SK-N-SH (cell line): Measurements from ENCODE around the gene DDA1. TPM values are rescaled to one million over a fixed set of nuclear protein-coding genes. Genes with fewer than 3 reads are reported as not detected.

Experiments
- CTCF ChIA-PET: fragments of 300-600, 350-600 bp; formaldehyde crosslinking; extraction: SDS; loops from one replicate; lab custom pipeline; 2021; lab: Yijun Ruan, JAX
- POLR2A ChIA-PET: fragments of 350-600 bp; sonication (Branson Sonifier 250); formaldehyde crosslinking; extraction: SDS; loops from one replicate; lab custom pipeline; 2020; ENCODE audit warnings: antibody characterized with exemption, inconsistent platforms; lab: Yijun Ruan, JAX
- DNase-seq: peaks from one replicate; pipeline ENCODE4 v3.0.0; 2012
- H2AFZ ChIP-seq: fragments of 200-600 bp; sonication (generic); 2 replicates; pipeline ENCODE4 v1.8.1; 2016; ENCODE audit warnings: antibody characterized with exemption, mild to moderate bottlenecking, low read depth
- H3F3A ChIP-seq: fragments of 200-600 bp; sonication (generic); replicated peaks from 2 replicates; pipeline ENCODE3; 2016; ENCODE audit warnings: antibody characterized with exemption, mild to moderate bottlenecking; ENCODE audit not compliant: insufficient read depth
- H3K27ac ChIP-seq, 2 experiments: fragments of 200-500 bp in 1 of 2; fragments of 200-600 bp in 1 of 2; sonication (Bioruptor generic) in 1 of 2; sonication (generic), shearing (Covaris generic) in 1 of 2; 2 replicates each; pipeline versions ENCODE4 v1.5.1 to v1.6.1; 2014 to 2016; ENCODE audit warnings: low read depth in 2 of 2, inconsistent platforms in 1 of 2, low read length in 1 of 2, mild to moderate bottlenecking in 1 of 2, mixed read lengths in 1 of 2
- H3K27me3 ChIP-seq: fragments of 200-600 bp; sonication (generic), shearing (Covaris generic); 2 replicates; pipeline ENCODE4 v1.6.1; 2016; ENCODE audit warnings: mixed run types; ENCODE audit not compliant: insufficient read depth
- H3K36me3 ChIP-seq, 2 experiments: fragments of 200-500 bp in 1 of 2; fragments of 200-600 bp in 1 of 2; sonication (Bioruptor generic) in 1 of 2; sonication (generic) in 1 of 2; replicated peaks in 1 of 2; 2 replicates each; pipeline versions ENCODE3 to v1.5.1; 2014 to 2016; ENCODE audit warnings: low read length in 1 of 2, mild to moderate bottlenecking in 1 of 2; ENCODE audit not compliant: insufficient read depth in 2 of 2, control insufficient read depth in 1 of 2
- H3K4me1 ChIP-seq, 2 experiments: fragments of 200-500 bp in 1 of 2; fragments of 200-600 bp in 1 of 2; sonication (Bioruptor generic) in 1 of 2; sonication (generic), shearing (Covaris generic) in 1 of 2; 2 replicates each; pipeline versions ENCODE4 v1.5.1 to v1.6.1; 2014 to 2016; ENCODE audit warnings: low read depth in 1 of 2, low read length in 1 of 2, mixed run types in 1 of 2; ENCODE audit not compliant: insufficient read depth in 2 of 2, control insufficient read depth in 1 of 2
- H3K4me2 ChIP-seq: fragments of 200-600 bp; sonication (generic), shearing (Covaris generic); 2 replicates; pipeline ENCODE4 v1.6.1; 2017; ENCODE audit warnings: mixed run types
- H3K4me3 ChIP-seq, 2 experiments: fragments of 200-500 bp in 1 of 2; fragments of 200-600 bp in 1 of 2; sonication (Bioruptor generic) in 1 of 2; sonication (generic), shearing (Covaris generic) in 1 of 2; 2 replicates each; pipeline versions ENCODE4 v1.5.1 to v1.8.1; 2014 to 2016; ENCODE audit warnings: low read depth in 2 of 2, inconsistent platforms in 1 of 2, low read length in 1 of 2, mild to moderate bottlenecking in 1 of 2, mixed read lengths in 1 of 2, moderate library complexity in 1 of 2
- H3K79me2 ChIP-seq: fragments of 200-600 bp; sonication (generic); 2 replicates; pipeline ENCODE4 v1.8.1; 2017; ENCODE audit warnings: mild to moderate bottlenecking; ENCODE audit not compliant: insufficient read depth
- H3K9ac ChIP-seq: fragments of 200-600 bp; sonication (generic); 2 replicates; pipeline ENCODE4 v1.6.1; 2017; ENCODE audit warnings: mixed run types
- H3K9me2 ChIP-seq: fragments of 200-600 bp; sonication (generic); 2 replicates; pipeline ENCODE4 v1.6.1; 2017; ENCODE audit warnings: mixed run types
- H3K9me3 ChIP-seq: fragments of 200-600 bp; sonication (generic); 2 replicates; pipeline ENCODE4 v1.6.1; 2017; ENCODE audit warnings: mixed run types, mild to moderate bottlenecking, moderate library complexity
- H4K20me1 ChIP-seq: fragments of 200-600 bp; sonication (generic); 2 replicates; pipeline ENCODE4 v1.6.1; 2017; ENCODE audit warnings: mild to moderate bottlenecking, mixed run types; ENCODE audit not compliant: insufficient read depth
- EP300 ChIP-seq, 2 experiments: IDR thresholded peaks; 2 replicates each; pipeline versions ENCODE4 v1.4.0 to v1.6.1; 2012; ENCODE audit warnings: borderline replicate concordance in 1 of 2, low read depth in 1 of 2, low read length in 1 of 2
- FOXM1 ChIP-seq: IDR thresholded peaks from 2 replicates; pipeline ENCODE4 v1.4.0; 2012; ENCODE audit warnings: low read depth, mild to moderate bottlenecking
- MEF2A ChIP-seq: IDR thresholded peaks from 2 replicates; pipeline ENCODE4 v1.4.0; 2012; ENCODE audit warnings: low read depth, borderline replicate concordance
- MXI1 ChIP-seq: IDR thresholded peaks from 2 replicates; pipeline ENCODE4 v1.6.1; 2012; ENCODE audit warnings: mild to moderate bottlenecking, low read depth, low read length, improper control_type of control experiment
- PBX3 ChIP-seq: IDR thresholded peaks from 2 replicates; pipeline ENCODE4; 2012
- SMC3 ChIP-seq: IDR thresholded peaks from 2 replicates; pipeline ENCODE4 v1.6.1; 2012; ENCODE audit warnings: low read depth, low read length, improper control_type of control experiment
- TEAD4 ChIP-seq: IDR thresholded peaks from 2 replicates; pipeline ENCODE4 v1.4.0; 2012; ENCODE audit warnings: mild to moderate bottlenecking, borderline replicate concordance; ENCODE audit not compliant: insufficient read depth
- USF1 ChIP-seq: IDR thresholded peaks from 2 replicates; pipeline ENCODE4 v1.4.0; 2012; ENCODE audit warnings: low read depth, borderline replicate concordance
- WGBS: methylation state at CpG from one replicate; pipeline ENCODE4 v1.1.6; 2017; ENCODE audit warnings: low lambda C conversion rate; 5-methylcytosine and 5-hydroxymethylcytosine counted together
- polyA plus RNA-seq, 3 experiments: library from polyadenylated mRNA; depleted of rRNA; stranded (reverse); fragments of >200 nt; gene quantifications; 2 replicates each; pipeline ENCODE4 v1.2.3, GENCODE V29; 2012
- TF ChIP-seq, protein P1 (sequence below): IDR thresholded peaks from 2 replicates; pipeline ENCODE4 v1.4.0; 2012; ENCODE audit warnings: low read depth
- TF ChIP-seq, protein P2 (sequence below): fragments of 150-350 bp; IDR thresholded peaks from 2 replicates; pipeline ENCODE4 v1.6.1; 2016; ENCODE audit warnings: mild to moderate bottlenecking, low read depth, low read length
- TF ChIP-seq, protein P3 (sequence below): fragments of 200-600 bp; sonication (generic); IDR thresholded peaks from 2 replicates; pipeline ENCODE4 v1.6.1; 2017; ENCODE audit warnings: antibody characterized with exemption, mild to moderate bottlenecking, moderate library complexity

The DDA1 gene
- polyA plus RNA-seq, 1 of the 3 experiments (the other 2 are of a cell fraction), result 135 TPM

GRCh38 chr19:17282488-17283125 lies 26.8 kb upstream of the DDA1 start (continued):
- TF ChIP-seq, protein P1, sequence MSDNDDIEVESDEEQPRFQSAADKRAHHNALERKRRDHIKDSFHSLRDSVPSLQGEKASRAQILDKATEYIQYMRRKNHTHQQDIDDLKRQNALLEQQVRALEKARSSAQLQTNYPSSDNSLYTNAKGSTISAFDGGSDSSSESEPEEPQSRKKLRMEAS, result peak; percentile 91
- TF ChIP-seq SMC3 (peak; percentile 88), TEAD4 (no peak), EP300 (IDR thresholded peaks at IDR 0.05; ENCODE audit: borderline replicate concordance in 1 of 2, low read depth in 1 of 2, low read length in 1 of 2) (peak; percentile 17 to 23; a peak in 1 of 4 replicates), MXI1 (peak; percentile 73)
- TF ChIP-seq, protein P2, sequence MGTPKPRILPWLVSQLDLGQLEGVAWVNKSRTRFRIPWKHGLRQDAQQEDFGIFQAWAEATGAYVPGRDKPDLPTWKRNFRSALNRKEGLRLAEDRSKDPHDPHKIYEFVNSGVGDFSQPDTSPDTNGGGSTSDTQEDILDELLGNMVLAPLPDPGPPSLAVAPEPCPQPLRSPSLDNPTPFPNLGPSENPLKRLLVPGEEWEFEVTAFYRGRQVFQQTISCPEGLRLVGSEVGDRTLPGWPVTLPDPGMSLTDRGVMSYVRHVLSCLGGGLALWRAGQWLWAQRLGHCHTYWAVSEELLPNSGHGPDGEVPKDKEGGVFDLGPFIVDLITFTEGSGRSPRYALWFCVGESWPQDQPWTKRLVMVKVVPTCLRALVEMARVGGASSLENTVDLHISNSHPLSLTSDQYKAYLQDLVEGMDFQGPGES, result no peak
- TF ChIP-seq, protein P3, sequence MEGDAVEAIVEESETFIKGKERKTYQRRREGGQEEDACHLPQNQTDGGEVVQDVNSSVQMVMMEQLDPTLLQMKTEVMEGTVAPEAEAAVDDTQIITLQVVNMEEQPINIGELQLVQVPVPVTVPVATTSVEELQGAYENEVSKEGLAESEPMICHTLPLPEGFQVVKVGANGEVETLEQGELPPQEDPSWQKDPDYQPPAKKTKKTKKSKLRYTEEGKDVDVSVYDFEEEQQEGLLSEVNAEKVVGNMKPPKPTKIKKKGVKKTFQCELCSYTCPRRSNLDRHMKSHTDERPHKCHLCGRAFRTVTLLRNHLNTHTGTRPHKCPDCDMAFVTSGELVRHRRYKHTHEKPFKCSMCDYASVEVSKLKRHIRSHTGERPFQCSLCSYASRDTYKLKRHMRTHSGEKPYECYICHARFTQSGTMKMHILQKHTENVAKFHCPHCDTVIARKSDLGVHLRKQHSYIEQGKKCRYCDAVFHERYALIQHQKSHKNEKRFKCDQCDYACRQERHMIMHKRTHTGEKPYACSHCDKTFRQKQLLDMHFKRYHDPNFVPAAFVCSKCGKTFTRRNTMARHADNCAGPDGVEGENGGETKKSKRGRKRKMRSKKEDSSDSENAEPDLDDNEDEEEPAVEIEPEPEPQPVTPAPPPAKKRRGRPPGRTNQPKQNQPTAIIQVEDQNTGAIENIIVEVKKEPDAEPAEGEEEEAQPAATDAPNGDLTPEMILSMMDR, result peak; percentile 84
- TF ChIP-seq, all 33 proteins: peak for 10

DNA sequence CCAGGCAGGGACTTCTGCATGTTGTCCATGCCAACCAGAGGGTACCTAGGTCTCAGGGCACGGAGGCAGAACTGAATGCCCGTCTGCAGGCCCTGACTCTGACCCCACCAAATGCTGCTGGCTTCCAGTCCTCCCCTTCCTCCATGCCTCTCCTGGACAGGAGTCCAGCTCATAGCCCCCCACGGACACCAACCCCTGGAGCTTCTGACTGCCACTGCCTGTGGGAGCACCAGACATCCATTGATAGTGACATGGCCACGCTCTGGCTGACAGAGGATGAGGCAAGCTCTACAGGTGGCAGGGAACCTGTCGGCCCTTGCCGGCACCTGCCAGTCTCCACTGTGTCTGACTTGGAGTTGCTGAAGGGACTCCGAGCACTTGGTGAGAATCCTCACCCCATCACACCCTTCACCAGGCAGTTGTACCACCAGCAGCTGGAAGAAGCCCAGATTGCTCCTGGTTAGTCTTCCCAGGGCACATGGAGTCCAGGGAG lies 25.8 kb upstream of the DDA1 start:
- Histone ChIP-seq H3K9ac (no peak overlapping the region), H3K27me3 (no peaks in the 10 kb centered on the region)

More for the DNA sequence above, 25.8 kb upstream of the DDA1 start:
- H4K20me1 ChIP-seq, result no peaks in the 10 kb centered on the region
- H3K27ac ChIP-seq, result no peak overlapping the region
- H3K36me3 ChIP-seq, result no peaks in the 10 kb centered on the region
- H3K4me3 ChIP-seq, result no peak overlapping the region
- TF ChIP-seq USF1, result no peak
- TF ChIP-seq PBX3, result no peak
- TF ChIP-seq FOXM1, result no peak
- no peak for TF ChIP-seq SMC3
- TF ChIP-seq, protein P1, result no peak
- no peak for TF ChIP-seq MEF2A
- H3K79me2 ChIP-seq, result no peaks in the 10 kb centered on the region
- POLR2A ChIA-PET, result interaction anchor here (0.6 to 1.2 kb wide), 2 partner anchors 397 to 624 kb away, joined by 3 to 4 read pairs; partner anchors contain the start of gene SMIM7
- peaks cover 0 to 2% of the 10 kb centered on the region in 2 experiments; a peak in 1 of 4 replicates for H3K4me1 ChIP-seq
- no peak overlapping the region for H2AFZ ChIP-seq
- H3K9me3 ChIP-seq, result no peaks in the 10 kb centered on the region
- H3F3A ChIP-seq, result peaks cover 19% of the 10 kb centered on the region
- no peak overlapping the region for H3K4me2 ChIP-seq
- no peaks in the 10 kb centered on the region for H3K9me2 ChIP-seq
- DNase-seq, result no peak
- CTCF ChIA-PET, result interaction anchor here (0.6 to 4.6 kb wide), 21 partner anchors 9 to 214 kb away, joined by 3 to 35 read pairs (median 5); partner anchors contain the start of genes DDA1, MRPL34, USE1 and USHBP1
- WGBS, result 79% methylated on average over 2 of the region's 7 CpGs
